ENCODE results near the gene RERG. TPM values are rescaled to one million over a fixed set of nuclear protein-coding genes. Genes with fewer than 3 reads are reported as not detected.

The RERG gene
- total RNA-seq, 1 experiment from 2014 or later: not detected

- TF ChIP-seq, protein P1, sequence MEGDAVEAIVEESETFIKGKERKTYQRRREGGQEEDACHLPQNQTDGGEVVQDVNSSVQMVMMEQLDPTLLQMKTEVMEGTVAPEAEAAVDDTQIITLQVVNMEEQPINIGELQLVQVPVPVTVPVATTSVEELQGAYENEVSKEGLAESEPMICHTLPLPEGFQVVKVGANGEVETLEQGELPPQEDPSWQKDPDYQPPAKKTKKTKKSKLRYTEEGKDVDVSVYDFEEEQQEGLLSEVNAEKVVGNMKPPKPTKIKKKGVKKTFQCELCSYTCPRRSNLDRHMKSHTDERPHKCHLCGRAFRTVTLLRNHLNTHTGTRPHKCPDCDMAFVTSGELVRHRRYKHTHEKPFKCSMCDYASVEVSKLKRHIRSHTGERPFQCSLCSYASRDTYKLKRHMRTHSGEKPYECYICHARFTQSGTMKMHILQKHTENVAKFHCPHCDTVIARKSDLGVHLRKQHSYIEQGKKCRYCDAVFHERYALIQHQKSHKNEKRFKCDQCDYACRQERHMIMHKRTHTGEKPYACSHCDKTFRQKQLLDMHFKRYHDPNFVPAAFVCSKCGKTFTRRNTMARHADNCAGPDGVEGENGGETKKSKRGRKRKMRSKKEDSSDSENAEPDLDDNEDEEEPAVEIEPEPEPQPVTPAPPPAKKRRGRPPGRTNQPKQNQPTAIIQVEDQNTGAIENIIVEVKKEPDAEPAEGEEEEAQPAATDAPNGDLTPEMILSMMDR (IDR thresholded peaks at IDR 0.05): no peak
- TF ChIP-seq, protein P2, sequence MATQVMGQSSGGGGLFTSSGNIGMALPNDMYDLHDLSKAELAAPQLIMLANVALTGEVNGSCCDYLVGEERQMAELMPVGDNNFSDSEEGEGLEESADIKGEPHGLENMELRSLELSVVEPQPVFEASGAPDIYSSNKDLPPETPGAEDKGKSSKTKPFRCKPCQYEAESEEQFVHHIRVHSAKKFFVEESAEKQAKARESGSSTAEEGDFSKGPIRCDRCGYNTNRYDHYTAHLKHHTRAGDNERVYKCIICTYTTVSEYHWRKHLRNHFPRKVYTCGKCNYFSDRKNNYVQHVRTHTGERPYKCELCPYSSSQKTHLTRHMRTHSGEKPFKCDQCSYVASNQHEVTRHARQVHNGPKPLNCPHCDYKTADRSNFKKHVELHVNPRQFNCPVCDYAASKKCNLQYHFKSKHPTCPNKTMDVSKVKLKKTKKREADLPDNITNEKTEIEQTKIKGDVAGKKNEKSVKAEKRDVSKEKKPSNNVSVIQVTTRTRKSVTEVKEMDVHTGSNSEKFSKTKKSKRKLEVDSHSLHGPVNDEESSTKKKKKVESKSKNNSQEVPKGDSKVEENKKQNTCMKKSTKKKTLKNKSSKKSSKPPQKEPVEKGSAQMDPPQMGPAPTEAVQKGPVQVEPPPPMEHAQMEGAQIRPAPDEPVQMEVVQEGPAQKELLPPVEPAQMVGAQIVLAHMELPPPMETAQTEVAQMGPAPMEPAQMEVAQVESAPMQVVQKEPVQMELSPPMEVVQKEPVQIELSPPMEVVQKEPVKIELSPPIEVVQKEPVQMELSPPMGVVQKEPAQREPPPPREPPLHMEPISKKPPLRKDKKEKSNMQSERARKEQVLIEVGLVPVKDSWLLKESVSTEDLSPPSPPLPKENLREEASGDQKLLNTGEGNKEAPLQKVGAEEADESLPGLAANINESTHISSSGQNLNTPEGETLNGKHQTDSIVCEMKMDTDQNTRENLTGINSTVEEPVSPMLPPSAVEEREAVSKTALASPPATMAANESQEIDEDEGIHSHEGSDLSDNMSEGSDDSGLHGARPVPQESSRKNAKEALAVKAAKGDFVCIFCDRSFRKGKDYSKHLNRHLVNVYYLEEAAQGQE (IDR thresholded peaks at IDR 0.05; ENCODE audit: insufficient read depth in 1 of 2, low read depth in 2 of 2, low read length in 1 of 2): no peak
- TF ChIP-seq TCF7L2 (IDR thresholded peaks at IDR 0.05; ENCODE audit: low read depth, low read length) (no peak), POLR2AphosphoS5 (IDR thresholded peaks at IDR 0.05; ENCODE audit: low read depth, low read length) (no peak), SIN3A (IDR thresholded peaks at IDR 0.05; ENCODE audit: borderline replicate concordance, insufficient read depth, low read depth, low read length) (no peak)
- H3K27ac ChIP-seq (ENCODE audit: low read length): no peak overlapping the region
- in situ Hi-C loops (cut with HindIII; ENCODE audit: low pct_unique_long_range_greater_than_20kb, low sequenced_read_pairs) (no loop called here), intact Hi-C loops (cut with micrococcal nuclease; ENCODE audit: unreplicated experiment) (no loop called here)
- BruUV-seq (replicated peaks): no TSS peak
- DNase-seq (ENCODE audit: low read depth, low spot score) (no peak), ATAC-seq (no peak)
- no peaks in the 10 kb centered on the region for H3K9me3 ChIP-seq (ENCODE audit: control insufficient read depth, insufficient read depth, low read depth, low read length)
- H3K36me3 ChIP-seq (ENCODE audit: control insufficient read depth, insufficient read depth, low read length): no peaks in the 10 kb centered on the region
- POLR2A ChIA-PET: no interaction called here
- no peaks in the 10 kb centered on the region for H3K4me1 ChIP-seq (ENCODE audit: control insufficient read depth, insufficient read depth, low read length)
- H3K27me3 ChIP-seq (ENCODE audit: control insufficient read depth, insufficient read depth, low read length): no peaks in the 10 kb centered on the region
- no peak overlapping the region for H3K4me3 ChIP-seq (ENCODE audit: low read depth in 2 of 2, low read length in 2 of 2)
- CTCF ChIA-PET: no interaction called here
These were observed 102.3 kb downstream of the RERG start for GRCh38 chr12:15118955-15119354.

GRCh38 chr12:15116983-15117382, 104.2 kb downstream of the RERG start:
- in situ Hi-C loops (cut with HindIII; ENCODE audit: low pct_unique_long_range_greater_than_20kb, low sequenced_read_pairs) (no loop called here), intact Hi-C loops (cut with micrococcal nuclease; ENCODE audit: unreplicated experiment) (no loop called here)
- H3K36me3 ChIP-seq (ENCODE audit: control insufficient read depth, insufficient read depth, low read length): no peaks in the 10 kb centered on the region
- ATAC-seq (no peak), DNase-seq (ENCODE audit: low read depth, low spot score) (no peak)
- H3K4me1 ChIP-seq (ENCODE audit: control insufficient read depth, insufficient read depth, low read length): no peaks in the 10 kb centered on the region
- no peak overlapping the region for H3K4me3 ChIP-seq (ENCODE audit: low read depth in 2 of 2, low read length in 2 of 2)
- CTCF ChIA-PET: no interaction called here
- no peaks in the 10 kb centered on the region for H3K27me3 ChIP-seq (ENCODE audit: control insufficient read depth, insufficient read depth, low read length)
- POLR2A ChIA-PET: no interaction called here
- TF ChIP-seq, protein P1 (IDR thresholded peaks at IDR 0.05): no peak
- TF ChIP-seq SIN3A (IDR thresholded peaks at IDR 0.05; ENCODE audit: borderline replicate concordance, insufficient read depth, low read depth, low read length) (no peak), POLR2AphosphoS5 (IDR thresholded peaks at IDR 0.05; ENCODE audit: low read depth, low read length) (no peak), TCF7L2 (IDR thresholded peaks at IDR 0.05; ENCODE audit: low read depth, low read length) (no peak)
- TF ChIP-seq, protein P2 (IDR thresholded peaks at IDR 0.05; ENCODE audit: insufficient read depth in 1 of 2, low read depth in 2 of 2, low read length in 1 of 2): no peak
- no peak overlapping the region for H3K27ac ChIP-seq (ENCODE audit: low read length)
- no TSS peak for BruUV-seq (replicated peaks)
- no peaks in the 10 kb centered on the region for H3K9me3 ChIP-seq (ENCODE audit: control insufficient read depth, insufficient read depth, low read depth, low read length)

All from Panc1 (cell line).